Measurements from ENCODE around the gene CDK3. TPM values are rescaled to one million over a fixed set of nuclear protein-coding genes. Genes with fewer than 3 reads are reported as not detected.

The CDK3 gene
- total RNA-seq, 1 experiment from 2014 or later = 11.7 TPM

- H3K23ac ChIP-seq (ENCODE audit: insufficient read length, low read depth, low read length) = no peak overlapping the region
- Mint-ChIP-seq H3K9me3 (peaks cover 0 to 2% of the 10 kb centered on the region in 2 experiments; a peak in 2 of 5 replicates), H3K4me3 (no peak overlapping the region), H3K4me1 (peaks cover 3 to 9% of the 10 kb centered on the region in 2 experiments), H3K36me3 (ENCODE audit: insufficient read depth in 1 of 3, low read depth in 3 of 3) (peaks cover 0 to 2% (median 0%) of the 10 kb centered on the region in 3 experiments; a peak in 1 of 7 replicates), H3K27me3 (ENCODE audit: low read depth) (peaks cover 7% of the 10 kb centered on the region), H3K27ac (peak overlapping the region in 1 of 3 experiments; percentile 44; a peak in 1 of 7 replicates)
- H3K27ac ChIP-seq (ENCODE audit: insufficient read length, low read depth, low read length) = no peak overlapping the region
- H2BK12ac ChIP-seq (ENCODE audit: insufficient read length, low read depth, low read length) = no peak overlapping the region
- peak; percentile 97 for DNase-seq
- no peaks in the 10 kb centered on the region for H3K4me1 ChIP-seq (ENCODE audit: insufficient read depth, low read length)
- H3K4ac ChIP-seq (ENCODE audit: low read depth, low read length) = no peak overlapping the region
- peak; percentile 99 for TF ChIP-seq CTCF (conservative IDR thresholded peaks at IDR 0.05)
- H3K14ac ChIP-seq (ENCODE audit: insufficient read depth, low read length) = no peak overlapping the region
- no peak overlapping the region for H3K9ac ChIP-seq (ENCODE audit: extremely low read depth, insufficient read length, low read length)
- no peak overlapping the region for H2BK120ac ChIP-seq (ENCODE audit: low read depth, low read length, poor library complexity, severe bottlenecking)
- H3K27me3 ChIP-seq (ENCODE audit: insufficient read depth, low read length) = no peaks in the 10 kb centered on the region
- no peak overlapping the region for H2BK20ac ChIP-seq (ENCODE audit: low read depth, low read length, poor library complexity, severe bottlenecking)
- H2BK5ac ChIP-seq (ENCODE audit: insufficient read length, low read length) = no peak overlapping the region
- no peaks in the 10 kb centered on the region for H4K20me1 ChIP-seq (ENCODE audit: control insufficient read depth, insufficient read depth, insufficient read length)
- no peak overlapping the region for H3T11ph ChIP-seq (ENCODE audit: low read length)
- H2AK5ac ChIP-seq (ENCODE audit: insufficient read length, low read length) = no peak overlapping the region
- no peaks in the 10 kb centered on the region for H3K79me2 ChIP-seq (ENCODE audit: insufficient read depth, low read length)
- H3K18ac ChIP-seq (ENCODE audit: insufficient read length, low read depth, low read length) = no peak overlapping the region
- H4K5ac ChIP-seq (ENCODE audit: insufficient read length, low read depth, low read length) = no peak overlapping the region
- H2BK15ac ChIP-seq (ENCODE audit: low read depth, low read length) = no peak overlapping the region
- no peak overlapping the region for H3K56ac ChIP-seq (ENCODE audit: insufficient read length, low read depth, low read length)
- no peak overlapping the region for H4K8ac ChIP-seq (replicated peaks; ENCODE audit: insufficient read length, low read depth, low read length)
- H3K9me3 ChIP-seq (ENCODE audit: control insufficient read depth, low read depth, low read length) = no peaks in the 10 kb centered on the region
- WGBS (ENCODE audit: extremely low coverage, insufficient read length, low lambda C conversion rate) = no CpG with 5 or more reads among the region's 19 CpGs
- no peak overlapping the region for H3K4me2 ChIP-seq (ENCODE audit: insufficient read depth, insufficient read length, low read length)
- no peaks in the 10 kb centered on the region for H3K23me2 ChIP-seq (ENCODE audit: insufficient read length, low read depth, low read length, poor library complexity, severe bottlenecking)
- no peaks in the 10 kb centered on the region for H3K79me1 ChIP-seq (ENCODE audit: insufficient read depth, low read depth, low read length, poor library complexity, severe bottlenecking)
- H4K91ac ChIP-seq (ENCODE audit: insufficient read length, low read depth, low read length) = no peak overlapping the region
- H2AFZ ChIP-seq (ENCODE audit: low read length) = no peak overlapping the region
Observed at GRCh38 chr17:76014100-76014924, 13.7 kb downstream of the CDK3 start.

Measured in H9 (cell line).